Esophagus (tissue), 2 donors: Measurements from ENCODE around the gene CATSPER2. TPM values are rescaled to one million over a fixed set of nuclear protein-coding genes. Genes with fewer than 3 reads are reported as not detected.
"Not testable (repeated sequence)": the region's sequence is repeated elsewhere in the genome, so short reads cannot be mapped to it uniquely, and the experiment has no call there.

Source experiments
- H3K27ac ChIP-seq, 2 donors: one replicate each; pipeline ENCODE4 v1.5.1; 2013; ENCODE audit warnings: low read depth in 2 of 2, mild to moderate bottlenecking in 2 of 2, inconsistent platforms in 1 of 2, low read length in 1 of 2, moderate library complexity in 1 of 2
- H3K27me3 ChIP-seq, 2 donors: one replicate each; pipeline ENCODE4 v1.6.1; 2013; ENCODE audit warnings: low read length in 2 of 2, control low read depth in 1 of 2, mild to moderate bottlenecking in 1 of 2; ENCODE audit not compliant: insufficient read depth in 2 of 2, control insufficient read depth in 1 of 2
- H3K36me3 ChIP-seq, 2 donors: one replicate each; pipeline ENCODE4 v1.6.1; 2013; ENCODE audit warnings: low read length in 1 of 2; ENCODE audit not compliant: control insufficient read depth in 2 of 2, insufficient read depth in 2 of 2
- H3K4me1 ChIP-seq, 2 donors: one replicate each; pipeline ENCODE4 v1.6.1; 2013; ENCODE audit warnings: low read length in 1 of 2; ENCODE audit not compliant: control insufficient read depth in 2 of 2, insufficient read depth in 2 of 2
- H3K4me3 ChIP-seq, 2 donors: one replicate each; pipeline ENCODE4 v1.5.1; 2013; ENCODE audit warnings: low read length in 2 of 2, mild to moderate bottlenecking in 2 of 2, low read depth in 1 of 2, moderate library complexity in 1 of 2
- H3K9me3 ChIP-seq, 2 donors: one replicate each; pipeline ENCODE4 v1.6.1; 2013; ENCODE audit warnings: mild to moderate bottlenecking in 2 of 2, low read depth in 1 of 2, low read length in 1 of 2, moderate library complexity in 1 of 2; ENCODE audit not compliant: control insufficient read depth in 2 of 2, insufficient read depth in 1 of 2
- WGBS, 2 donors: extraction: QIAGEN DNeasy Blood & Tissue Kit; methylation state at CpG; one replicate each; pipeline ENCODE4 v1.1.7; 2013; 5-methylcytosine and 5-hydroxymethylcytosine counted together
- polyA plus RNA-seq, 2 donors: library from polyadenylated mRNA; stranded (reverse); fragments of 200-250 nt; gene quantifications; one replicate each; pipeline ENCODE4 v1.2.3, GENCODE V29; 2013
- donor health status: healthy with polysubstance abuse.
- donor health status: Bipolar disorder and iron deficiency.

Gene CATSPER2
- 1 to 10 TPM; 2.1 to 7.4 TPM for polyA plus RNA-seq

DNA sequence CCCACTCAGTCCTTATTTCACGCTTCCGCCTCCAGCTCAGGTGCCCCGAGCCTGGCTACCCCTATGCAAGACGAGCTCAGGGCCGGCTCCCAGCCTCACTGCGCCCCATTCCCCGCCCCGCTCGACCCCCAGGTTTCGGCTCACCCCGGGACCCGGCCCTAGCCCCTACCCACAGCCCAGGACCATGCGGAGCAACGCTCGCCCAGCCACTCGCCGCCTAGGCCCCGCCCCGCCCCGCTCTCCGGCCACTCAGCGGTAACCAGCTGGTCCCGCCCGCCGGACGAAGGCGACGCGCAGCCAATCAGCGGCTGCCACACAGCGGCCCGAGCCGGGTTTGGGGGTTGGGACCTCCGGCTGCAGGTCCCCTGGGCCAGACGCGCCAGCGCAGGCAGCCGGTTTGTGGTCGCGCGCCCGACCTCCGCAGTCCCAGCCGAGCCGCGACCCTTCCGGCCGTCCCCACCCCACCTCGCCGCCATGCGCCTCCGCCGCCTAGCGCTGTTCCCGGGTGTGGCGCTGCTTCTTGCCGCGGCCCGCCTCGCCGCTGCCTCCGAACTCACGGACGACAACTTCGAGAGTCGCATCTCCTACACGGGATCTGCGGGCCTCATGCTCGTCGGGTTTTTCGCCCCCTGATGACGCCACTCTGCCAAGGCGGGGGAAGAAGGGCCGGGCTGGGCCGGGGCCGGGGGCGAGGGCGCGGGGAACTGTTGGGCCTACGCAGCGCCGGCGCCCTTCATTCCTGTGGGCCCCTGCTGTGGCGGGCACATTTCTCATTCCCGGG is at the start of gene CATSPER2:
Gene CATSPER2 (minus strand): TSS at position 196 of the 781 bp plus-strand sequence. CDS start 783 bp downstream, outside the sequence.
- Histone ChIP-seq H3K9me3 (no peaks in the 10 kb centered on the region), H3K4me1 (no peaks in the 10 kb centered on the region), H3K36me3 (peaks cover 0 to 3% of the 10 kb centered on the region in 2 donors), H3K4me3 (no peak within 1 kb of the TSS), H3K27ac (no peak within 1 kb of the TSS), H3K27me3 (no peaks in the 10 kb centered on the region)
- WGBS, 2 donors = 88 to 91% methylated on average over 64 to 85 of the region's 85 CpGs

DNA sequence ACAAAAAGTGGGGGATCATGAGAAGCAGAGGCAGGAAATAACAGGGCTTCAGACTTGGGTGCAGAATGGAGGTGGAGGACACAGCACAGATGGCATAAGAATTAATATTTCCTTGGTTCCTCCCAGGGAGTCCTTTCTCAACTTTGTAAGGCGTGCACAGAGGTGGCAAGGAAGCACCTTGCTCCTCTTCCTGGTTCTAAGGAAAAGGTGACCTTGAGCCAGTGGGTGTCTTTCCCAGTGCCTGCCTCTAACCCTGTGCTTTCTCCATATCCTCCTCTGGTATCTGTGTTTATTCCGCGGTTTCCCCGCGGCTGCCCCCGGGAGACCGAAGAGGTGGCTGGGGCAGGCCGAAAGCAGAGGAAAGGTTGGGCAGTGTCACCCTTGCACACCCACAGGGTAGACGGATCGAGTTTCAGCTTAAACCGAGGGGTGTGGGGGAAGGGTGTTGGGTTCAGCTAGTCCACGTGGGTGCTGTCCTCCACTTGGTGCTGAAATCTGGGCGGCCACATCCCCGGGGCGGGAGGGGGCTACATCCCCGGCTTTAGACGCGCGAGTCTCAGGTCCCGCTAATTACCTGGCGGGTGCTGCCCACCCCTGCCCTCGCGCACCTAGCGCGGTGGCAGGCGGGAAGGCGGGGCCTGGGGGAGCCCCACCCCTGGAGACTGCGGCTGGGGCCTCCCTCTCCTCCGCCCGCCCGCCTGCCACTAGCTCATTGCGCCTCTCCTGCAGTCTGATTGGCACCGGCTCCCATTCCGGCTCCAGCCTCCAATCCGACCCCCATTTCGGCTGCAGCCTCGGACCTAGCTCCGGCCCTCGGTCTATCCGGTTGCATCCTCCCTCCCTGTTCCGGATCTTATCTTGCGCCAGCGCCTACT is 44.7 kb upstream of the CATSPER2 start, which contains the start of gene CKMT1A:
Gene CKMT1A (plus strand): TSS at position 712 of the 875 bp plus-strand sequence. CDS start 192 bp downstream, outside the sequence.
- H3K27ac ChIP-seq, H3K4me3 ChIP-seq, H3K4me1 ChIP-seq, H3K27me3 ChIP-seq, H3K36me3 ChIP-seq, H3K9me3 ChIP-seq: not testable (repeated sequence)
- no CpG with 5 or more reads among the region's 43 CpGs for WGBS, 2 donors

DNA sequence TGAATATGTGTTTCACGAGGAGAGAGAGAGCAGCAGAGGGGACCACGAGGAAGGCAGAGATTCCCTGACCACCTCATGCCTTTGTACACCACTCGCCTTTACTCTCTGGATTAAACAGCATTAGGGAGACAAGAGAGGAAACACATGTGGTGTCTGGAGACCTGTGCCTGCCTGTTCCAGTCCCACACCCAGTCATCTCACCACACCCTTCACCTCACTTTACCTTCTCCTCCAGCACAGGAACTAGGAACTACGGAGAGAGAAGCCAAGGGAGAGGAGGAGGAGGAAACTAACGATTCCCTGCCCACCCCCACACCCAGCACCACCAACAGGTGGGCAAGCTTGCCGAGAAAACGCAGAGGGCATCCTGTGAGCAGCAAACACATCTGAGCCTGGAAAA is 44.0 kb upstream of the CATSPER2 start:
- H3K4me3 ChIP-seq, H3K9me3 ChIP-seq, H3K36me3 ChIP-seq, H3K27me3 ChIP-seq, H3K4me1 ChIP-seq, H3K27ac ChIP-seq: not testable (repeated sequence)
- 27 to 33% methylated on average over 2 to 3 of the region's 7 CpGs for WGBS, 2 donors

DNA sequence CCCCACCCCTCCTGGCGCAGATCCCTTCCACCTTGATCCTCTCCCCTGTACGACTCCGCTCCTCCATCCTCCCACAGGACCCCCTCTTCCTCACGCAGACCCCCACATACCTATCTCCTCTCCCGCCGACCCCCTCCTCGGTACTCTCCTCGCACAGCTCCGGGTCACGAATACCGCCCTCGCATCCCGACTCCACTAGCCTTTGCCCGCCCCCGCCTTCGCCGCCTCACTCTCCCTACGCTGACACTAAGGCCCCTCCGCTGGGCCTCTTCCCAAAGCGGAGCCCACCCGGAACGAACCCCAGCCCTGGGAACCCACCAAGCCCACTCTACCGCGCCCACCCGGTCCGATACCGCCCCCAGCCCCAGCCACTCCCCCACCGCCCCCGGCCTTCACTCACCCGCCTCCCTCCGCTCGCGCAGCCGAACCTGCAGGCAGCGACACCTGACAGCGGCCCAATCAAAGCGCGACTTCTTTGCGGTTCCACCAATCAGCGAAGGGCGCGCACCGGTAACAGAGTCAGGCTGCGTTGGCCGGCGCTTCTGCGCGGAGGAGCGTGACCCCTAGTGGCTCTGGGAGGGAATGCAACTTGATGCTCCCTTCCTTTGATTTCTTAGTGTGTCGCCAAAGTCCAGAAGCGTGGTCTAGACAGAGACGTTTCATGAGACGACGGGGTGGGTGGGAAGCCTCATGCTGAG is 41.1 kb upstream of the CATSPER2 start:
- WGBS, 2 donors = no CpG with 5 or more reads among the region's 54 CpGs
- not testable (repeated sequence) for H3K27ac ChIP-seq, H3K27me3 ChIP-seq, H3K9me3 ChIP-seq, H3K4me1 ChIP-seq, H3K4me3 ChIP-seq, H3K36me3 ChIP-seq

DNA sequence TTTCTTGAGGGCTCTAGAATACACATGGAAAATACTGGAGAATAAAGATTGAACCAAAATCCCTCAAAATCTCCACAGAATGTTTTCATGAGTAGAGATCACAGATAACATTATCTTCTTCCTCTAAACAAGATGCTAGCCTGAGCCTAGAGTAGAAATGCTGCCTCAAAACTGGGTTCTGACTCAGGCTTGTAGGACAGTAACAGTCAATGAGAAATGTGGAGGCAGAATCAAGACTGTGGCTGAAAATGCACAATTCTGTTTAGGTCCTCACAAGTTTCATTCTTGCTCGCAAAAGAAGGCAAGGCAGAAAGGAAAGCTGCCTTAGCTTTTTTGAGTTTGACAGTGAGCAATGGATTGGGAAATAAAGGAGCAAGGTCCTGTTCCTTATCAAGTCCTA is 25.5 kb upstream of the CATSPER2 start:
- H3K4me1 ChIP-seq, H3K27me3 ChIP-seq, H3K9me3 ChIP-seq, H3K27ac ChIP-seq, H3K36me3 ChIP-seq, H3K4me3 ChIP-seq: not testable (repeated sequence)
- WGBS, 2 donors = no CpG with 5 or more reads among the region's 1 CpG

DNA sequence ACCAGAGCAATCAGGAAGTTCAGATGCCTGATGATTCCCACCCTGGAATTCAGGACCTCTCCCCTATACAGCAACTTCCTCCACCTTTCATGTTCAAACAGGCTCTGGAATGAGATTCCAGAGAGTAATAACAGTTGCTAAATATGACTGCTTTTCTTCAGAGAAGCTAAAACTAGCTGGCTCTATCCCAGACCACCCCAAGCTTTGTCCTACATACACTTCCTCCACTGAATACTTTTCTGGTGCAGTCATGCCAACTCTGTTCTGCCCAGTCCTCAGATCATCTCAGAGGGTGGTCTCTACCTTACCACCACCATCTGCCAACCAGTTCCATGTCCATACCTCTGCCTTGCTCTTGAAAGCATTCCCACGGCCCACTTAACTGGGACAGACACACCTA is 17.5 kb upstream of the CATSPER2 start:
- H3K36me3 ChIP-seq = not testable (repeated sequence)

DNA sequence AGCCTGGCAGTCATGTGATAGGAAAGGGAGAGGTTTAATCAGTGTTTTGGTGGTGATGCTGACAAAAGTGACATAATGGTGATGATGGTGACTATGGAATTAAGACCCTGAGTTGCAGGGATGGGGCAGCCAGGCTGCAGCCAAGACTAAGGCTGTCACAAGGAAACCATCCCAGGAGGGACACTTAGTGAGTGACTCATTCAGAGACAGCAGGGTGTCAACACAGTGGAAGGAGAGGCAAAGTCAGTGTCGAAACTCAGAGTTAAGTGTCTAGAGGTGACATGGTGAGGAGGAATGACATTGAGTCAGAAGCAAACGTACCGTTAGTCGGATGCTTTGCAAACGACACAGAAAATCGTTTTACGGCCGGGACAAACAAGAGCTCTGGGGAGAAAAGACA is 14.7 kb upstream of the CATSPER2 start:
- H3K36me3 ChIP-seq, H3K27me3 ChIP-seq, H3K4me1 ChIP-seq, H3K4me3 ChIP-seq, H3K9me3 ChIP-seq, H3K27ac ChIP-seq: not testable (repeated sequence)
- no CpG with 5 or more reads among the region's 8 CpGs for WGBS, 2 donors

More for the DNA sequence above, 17.5 kb upstream of the CATSPER2 start:
- H3K4me3 ChIP-seq, H3K27me3 ChIP-seq, H3K9me3 ChIP-seq, H3K4me1 ChIP-seq, H3K27ac ChIP-seq: not testable (repeated sequence)
- WGBS, 2 donors = no CpG with 5 or more reads among the region's 1 CpG

DNA sequence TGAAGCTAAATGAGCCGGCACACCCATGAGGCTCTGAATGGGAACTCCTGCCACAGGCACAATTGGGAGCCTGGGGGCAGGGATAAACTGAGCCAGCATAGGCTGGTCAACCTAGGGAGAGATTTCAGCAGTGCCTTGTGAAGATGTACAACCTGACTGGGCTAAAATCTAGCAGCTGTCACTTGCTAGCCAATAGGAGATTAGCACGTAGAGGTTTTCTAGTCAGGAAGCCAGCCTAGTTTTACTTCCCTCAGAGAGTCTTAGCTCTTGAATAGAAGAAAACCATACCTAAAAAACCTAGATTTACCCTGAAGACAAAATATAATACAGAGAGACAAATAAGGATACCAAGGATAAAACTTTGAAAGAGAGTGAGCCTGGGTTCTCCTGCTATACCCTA is 13.6 kb upstream of the CATSPER2 start:
- WGBS, 2 donors = 94 to 100% methylated on average over 1 of the region's 2 CpGs

DNA sequence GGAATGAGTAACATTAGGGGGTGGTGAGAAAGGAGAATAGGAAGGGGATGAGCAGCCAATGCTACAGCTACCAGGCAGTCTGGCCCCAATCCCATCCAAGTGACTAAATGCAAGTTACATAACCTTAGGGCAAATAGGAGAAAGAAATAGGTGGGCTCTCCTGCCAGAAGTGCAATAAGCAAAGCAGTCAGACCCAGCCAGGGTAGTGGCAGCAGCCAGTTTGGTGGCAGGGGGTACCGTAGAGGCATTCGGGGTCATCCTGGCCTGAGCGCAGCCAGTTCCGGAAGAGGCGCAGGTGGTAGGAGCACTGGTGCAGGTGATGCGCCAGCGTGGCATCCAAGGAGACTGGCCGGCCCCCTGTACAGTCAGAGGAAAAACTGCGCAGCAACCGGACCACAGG is 11.1 kb upstream of the CATSPER2 start:
- WGBS, 2 donors = 89 to 100% methylated on average over 4 to 5 of the region's 10 CpGs
- H3K36me3 ChIP-seq, H3K4me3 ChIP-seq, H3K9me3 ChIP-seq, H3K4me1 ChIP-seq, H3K27me3 ChIP-seq, H3K27ac ChIP-seq: not testable (repeated sequence)

More for the DNA sequence above, 13.6 kb upstream of the CATSPER2 start:
- H3K9me3 ChIP-seq, H3K4me1 ChIP-seq, H3K27ac ChIP-seq, H3K4me3 ChIP-seq, H3K36me3 ChIP-seq, H3K27me3 ChIP-seq: not testable (repeated sequence)
